8988T (cell line): Measurements from ENCODE around the gene B4GALT7.

Experiments
- DNase-seq: peaks from one replicate; pipeline ENCODE4 v3.0.0; 2011

Gene B4GALT7

GRCh38 chr5:177594071-177594470 lies 5.9 kb upstream of the B4GALT7 start:
- DNase-seq = no peak

- DNase-seq = no peak
These were observed 4.8 kb upstream of the B4GALT7 start for GRCh38 chr5:177595026-177595585.

- DNase-seq = no peak
These were observed 3.7 kb upstream of the B4GALT7 start for GRCh38 chr5:177595991-177596774.

GRCh38 chr5:177596775-177597238 lies 3.1 kb upstream of the B4GALT7 start:
- no peak for DNase-seq

- DNase-seq = no peak
These were observed 1.5 kb upstream of the B4GALT7 start for GRCh38 chr5:177598477-177598876.

- no peak for DNase-seq
These were observed 631 bp downstream of the B4GALT7 start for GRCh38 chr5:177600508-177601018.

GRCh38 chr5:177601126-177601525 lies 1.2 kb downstream of the B4GALT7 start:
- no peak for DNase-seq

GRCh38 chr5:177601577-177602457 lies 1.9 kb downstream of the B4GALT7 start:
- DNase-seq = no peak

- no peak for DNase-seq
These were observed 2.5 kb downstream of the B4GALT7 start for GRCh38 chr5:177602458-177602830.

GRCh38 chr5:177603631-177604030 lies 3.7 kb downstream of the B4GALT7 start:
- no peak for DNase-seq

- DNase-seq = no peak
These were observed 4.2 kb downstream of the B4GALT7 start for GRCh38 chr5:177604116-177604521.

GRCh38 chr5:177604656-177605055 lies 4.7 kb downstream of the B4GALT7 start:
- no peak for DNase-seq

- no peak for DNase-seq
These were observed 5.1 kb downstream of the B4GALT7 start for GRCh38 chr5:177605078-177605477.

- no peak for DNase-seq
These were observed 5.7 kb downstream of the B4GALT7 start for GRCh38 chr5:177605667-177606066.

GRCh38 chr5:177606071-177607051 lies 6.4 kb downstream of the B4GALT7 start:
- DNase-seq = no peak

- DNase-seq = no peak
These were observed 7.2 kb downstream of the B4GALT7 start for GRCh38 chr5:177607115-177607451.

- peak; percentile 97 for DNase-seq
These were observed 7.7 kb downstream of the B4GALT7 start for GRCh38 chr5:177607452-177608192.

GRCh38 chr5:177608243-177609075 lies 8.5 kb downstream of the B4GALT7 start:
- DNase-seq = no peak

- no peak for DNase-seq
These were observed 9.4 kb downstream of the B4GALT7 start for GRCh38 chr5:177609076-177610059.
